HG02588 (cell line): ENCODE results near the gene KIF9.
"Not testable (repeated sequence)": the region's sequence is repeated elsewhere in the genome, so short reads cannot be mapped to it uniquely, and the experiment has no call there.

Source experiments
- ATAC-seq: cut with Tn5 transposase; IDR thresholded peaks from one replicate; pipeline ENCODE4 v1.9.1; 2021; ENCODE audit warnings: mild to moderate bottlenecking, moderate library complexity; ENCODE audit not compliant: unreplicated experiment

KIF9 gene

GRCh38 chr3:47294392-47294791, 11.8 kb upstream of the KIF9 start:
- ATAC-seq, result no peak

GRCh38 chr3:47293822-47294221, 11.2 kb upstream of the KIF9 start:
- no peak for ATAC-seq

GRCh38 chr3:47291754-47292420, 9.3 kb upstream of the KIF9 start:
- not testable (repeated sequence) for ATAC-seq

- ATAC-seq, result no peak
Measured at GRCh38 chr3:47291158-47291753, 8.7 kb upstream of the KIF9 start.

- ATAC-seq, result no peak
Measured at GRCh38 chr3:47288966-47289910, 6.6 kb upstream of the KIF9 start.

GRCh38 chr3:47283591-47284364, 1.2 kb upstream of the KIF9 start:
- no peak for ATAC-seq

GRCh38 chr3:47283193-47283537, 566 bp upstream of the KIF9 start:
- no peak for ATAC-seq

- ATAC-seq, result no peak
Measured at GRCh38 chr3:47280519-47280918, 2.1 kb downstream of the KIF9 start.

- ATAC-seq, result no peak
Measured at GRCh38 chr3:47276558-47276957, 6.0 kb downstream of the KIF9 start.

GRCh38 chr3:47274652-47275051, 7.9 kb downstream of the KIF9 start:
- no peak for ATAC-seq

- no peak for ATAC-seq
Measured at GRCh38 chr3:47273564-47273963, 9.0 kb downstream of the KIF9 start.

GRCh38 chr3:47270526-47270925, 12.1 kb downstream of the KIF9 start:
- ATAC-seq, result no peak

- ATAC-seq, result no peak
Measured at GRCh38 chr3:47267490-47267824, 15.1 kb downstream of the KIF9 start.

GRCh38 chr3:47266709-47267489, 15.7 kb downstream of the KIF9 start:
- ATAC-seq, result peak; percentile 65

GRCh38 chr3:47265725-47266428, 16.7 kb downstream of the KIF9 start:
- no peak for ATAC-seq

GRCh38 chr3:47265008-47265407, 17.6 kb downstream of the KIF9 start:
- ATAC-seq, result no peak

GRCh38 chr3:47261301-47261700, 21.3 kb downstream of the KIF9 start:
- ATAC-seq, result no peak

GRCh38 chr3:47260605-47261004, 22.0 kb downstream of the KIF9 start:
- no peak for ATAC-seq

GRCh38 chr3:47259114-47259513, 23.5 kb downstream of the KIF9 start:
- ATAC-seq, result no peak

- not testable (repeated sequence) for ATAC-seq
Measured at GRCh38 chr3:47256331-47256730, 26.3 kb downstream of the KIF9 start.
